ENCODE results near the gene DIS3L2. TPM values are rescaled to one million over a fixed set of nuclear protein-coding genes. Genes with fewer than 3 reads are reported as not detected.
A peak's percentile ranks its signal among the peaks of the same experiment; 100 is the strongest.

The DIS3L2 gene
- total RNA-seq, 2 donors from 2014 or later, result 39.5 to 42.4 TPM

DNA sequence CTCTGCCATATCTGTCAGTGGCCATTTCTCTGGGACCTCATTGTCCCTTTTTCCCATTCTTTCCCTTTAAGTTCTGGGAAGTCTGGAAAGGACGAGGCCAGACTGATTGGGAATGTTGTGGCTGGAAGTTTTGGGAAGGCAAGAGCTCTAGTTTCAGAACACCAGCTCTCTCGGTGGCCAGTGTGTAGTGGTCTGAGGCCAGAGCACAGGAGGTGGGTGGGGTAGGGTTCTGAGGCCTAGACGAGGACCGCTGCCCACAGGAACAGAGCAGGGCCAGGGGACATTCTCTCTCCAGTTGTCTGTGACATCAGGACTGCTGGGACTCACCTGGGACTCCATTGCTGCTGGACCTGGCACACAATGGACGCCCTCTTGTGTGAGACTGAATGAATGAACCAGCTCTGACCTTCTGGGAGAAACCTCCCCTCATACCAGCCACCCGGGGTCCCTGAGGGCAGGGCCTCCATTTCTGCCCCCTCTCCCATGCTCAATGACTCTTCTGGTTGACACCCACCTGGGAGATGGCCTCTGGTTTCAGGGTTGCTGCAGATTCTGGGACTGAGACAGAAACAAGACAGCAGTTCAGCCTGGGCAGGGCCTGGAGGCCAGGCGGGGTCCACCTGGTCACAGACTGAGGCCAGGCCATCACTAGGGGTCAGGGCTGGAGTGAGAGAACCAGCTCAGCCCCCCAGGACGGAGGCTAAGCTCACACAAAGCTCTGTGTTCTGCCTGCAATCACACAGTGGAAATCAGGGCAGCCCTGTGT, 26.9 kb upstream of the DIS3L2 start:
- Mint-ChIP-seq H3K27ac (peak overlapping the region; percentile 30), H3K4me3 (no peak overlapping the region), H3K27me3 (ENCODE audit: insufficient read depth) (peaks cover 22% of the 10 kb centered on the region), H3K36me3 (ENCODE audit: low read depth) (no peaks in the 10 kb centered on the region), H3K4me1 (no peaks in the 10 kb centered on the region), H3K9me3 (no peaks in the 10 kb centered on the region)
- Histone ChIP-seq H3K4me3 (ENCODE audit: low read length) (no peak overlapping the region), H3K36me3 (ENCODE audit: control insufficient read depth, insufficient read depth, low read length) (no peaks in the 10 kb centered on the region), H3K9me3 (ENCODE audit: control insufficient read depth, low read length) (no peaks in the 10 kb centered on the region), H3K4me1 (ENCODE audit: control insufficient read depth, insufficient read depth, low read length) (no peaks in the 10 kb centered on the region), H3K9ac (ENCODE audit: extremely low read depth, low read length, poor library complexity, severe bottlenecking) (no peak overlapping the region), H3K27me3 (ENCODE audit: control insufficient read depth, insufficient read depth, low read length, poor library complexity, severe bottlenecking) (peaks cover 12% of the 10 kb centered on the region), H3K27ac (ENCODE audit: low read depth, low read length) (no peak overlapping the region)
- DNase-seq, result no peak
- TF ChIP-seq, protein P1, sequence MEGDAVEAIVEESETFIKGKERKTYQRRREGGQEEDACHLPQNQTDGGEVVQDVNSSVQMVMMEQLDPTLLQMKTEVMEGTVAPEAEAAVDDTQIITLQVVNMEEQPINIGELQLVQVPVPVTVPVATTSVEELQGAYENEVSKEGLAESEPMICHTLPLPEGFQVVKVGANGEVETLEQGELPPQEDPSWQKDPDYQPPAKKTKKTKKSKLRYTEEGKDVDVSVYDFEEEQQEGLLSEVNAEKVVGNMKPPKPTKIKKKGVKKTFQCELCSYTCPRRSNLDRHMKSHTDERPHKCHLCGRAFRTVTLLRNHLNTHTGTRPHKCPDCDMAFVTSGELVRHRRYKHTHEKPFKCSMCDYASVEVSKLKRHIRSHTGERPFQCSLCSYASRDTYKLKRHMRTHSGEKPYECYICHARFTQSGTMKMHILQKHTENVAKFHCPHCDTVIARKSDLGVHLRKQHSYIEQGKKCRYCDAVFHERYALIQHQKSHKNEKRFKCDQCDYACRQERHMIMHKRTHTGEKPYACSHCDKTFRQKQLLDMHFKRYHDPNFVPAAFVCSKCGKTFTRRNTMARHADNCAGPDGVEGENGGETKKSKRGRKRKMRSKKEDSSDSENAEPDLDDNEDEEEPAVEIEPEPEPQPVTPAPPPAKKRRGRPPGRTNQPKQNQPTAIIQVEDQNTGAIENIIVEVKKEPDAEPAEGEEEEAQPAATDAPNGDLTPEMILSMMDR (conservative IDR thresholded peaks at IDR 0.05), result no peak
- 89 to 90% methylated on average over 4 to 8 of the region's 8 CpGs for WGBS, 2 experiments (ENCODE audit: insufficient coverage in 1 of 2, insufficient read length in 1 of 2)

DNA sequence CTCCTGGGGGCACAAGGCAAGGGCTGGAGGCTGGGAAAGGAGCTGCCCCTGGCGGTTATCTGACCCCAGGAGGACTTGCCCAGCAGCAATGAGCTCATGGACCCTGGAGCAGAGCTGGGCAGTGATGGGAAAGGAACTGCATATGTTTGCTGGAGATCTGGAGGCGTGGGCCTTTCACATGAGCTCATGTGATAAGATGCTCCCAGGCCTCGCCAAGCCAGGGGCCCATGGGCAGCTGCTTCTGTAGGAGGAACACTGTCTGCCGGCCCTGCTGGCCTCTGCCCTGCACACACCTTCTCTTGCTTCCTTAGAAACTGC, 26.3 kb upstream of the DIS3L2 start:
- WGBS, 2 experiments (ENCODE audit: insufficient coverage in 1 of 2, insufficient read length in 1 of 2), result 89 to 100% methylated on average over 2 to 4 of the region's 4 CpGs
- TF ChIP-seq, protein P1 (conservative IDR thresholded peaks at IDR 0.05), result no peak
- H3K4me1 ChIP-seq (ENCODE audit: control insufficient read depth, insufficient read depth, low read length), result no peaks in the 10 kb centered on the region
- no peak overlapping the region for H3K9ac ChIP-seq (ENCODE audit: extremely low read depth, low read length, poor library complexity, severe bottlenecking)
- H3K27ac Mint-ChIP-seq, result no peak overlapping the region
- no peaks in the 10 kb centered on the region for H3K4me1 Mint-ChIP-seq
- H3K9me3 Mint-ChIP-seq, result no peaks in the 10 kb centered on the region
- no peak for DNase-seq
- H3K4me3 ChIP-seq (ENCODE audit: low read length), result no peak overlapping the region
- no peak overlapping the region for H3K27ac ChIP-seq (ENCODE audit: low read depth, low read length)
- peaks cover 11% of the 10 kb centered on the region for H3K27me3 ChIP-seq (ENCODE audit: control insufficient read depth, insufficient read depth, low read length, poor library complexity, severe bottlenecking)
- H3K9me3 ChIP-seq (ENCODE audit: control insufficient read depth, low read length), result no peaks in the 10 kb centered on the region
- H3K4me3 Mint-ChIP-seq, result no peak overlapping the region
- no peaks in the 10 kb centered on the region for H3K36me3 ChIP-seq (ENCODE audit: control insufficient read depth, insufficient read depth, low read length)
- no peaks in the 10 kb centered on the region for H3K36me3 Mint-ChIP-seq (ENCODE audit: low read depth)
- H3K27me3 Mint-ChIP-seq (ENCODE audit: insufficient read depth), result peaks cover 20% of the 10 kb centered on the region

DNA sequence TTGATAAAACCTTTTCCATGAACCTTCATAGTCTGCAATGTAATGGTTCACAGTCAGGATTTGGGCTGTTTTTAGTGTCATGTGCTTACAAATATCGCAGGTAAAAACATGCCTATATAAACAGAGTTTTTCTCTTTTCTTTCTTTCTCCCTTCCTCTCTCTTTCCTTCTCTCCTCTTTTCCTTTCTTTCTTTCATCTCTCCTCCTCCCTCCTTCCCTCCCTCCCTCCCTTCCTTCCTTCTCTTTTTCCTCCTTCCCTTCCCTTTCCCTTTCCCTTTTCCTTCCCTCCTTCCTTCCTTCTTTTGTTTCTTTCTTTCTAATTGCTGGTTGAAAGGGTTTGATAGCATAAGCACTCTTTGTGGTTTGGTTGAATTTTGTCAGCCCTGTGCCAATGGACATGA, 25.7 kb upstream of the DIS3L2 start:
- Mint-ChIP-seq H3K9me3 (no peaks in the 10 kb centered on the region), H3K4me1 (no peaks in the 10 kb centered on the region), H3K27ac (no peak overlapping the region), H3K4me3 (no peak overlapping the region), H3K27me3 (ENCODE audit: insufficient read depth) (peaks cover 15% of the 10 kb centered on the region), H3K36me3 (ENCODE audit: low read depth) (no peaks in the 10 kb centered on the region)
- H3K4me1 ChIP-seq (ENCODE audit: control insufficient read depth, insufficient read depth, low read length), result no peaks in the 10 kb centered on the region
- H3K9ac ChIP-seq (ENCODE audit: extremely low read depth, low read length, poor library complexity, severe bottlenecking), result no peak overlapping the region
- 91 to 100% methylated on average over 1 of the region's 1 CpG for WGBS, 2 experiments (ENCODE audit: insufficient coverage in 1 of 2, insufficient read length in 1 of 2)
- TF ChIP-seq, protein P1 (conservative IDR thresholded peaks at IDR 0.05), result no peak
- no peaks in the 10 kb centered on the region for H3K9me3 ChIP-seq (ENCODE audit: control insufficient read depth, low read length)
- no peak overlapping the region for H3K4me3 ChIP-seq (ENCODE audit: low read length)
- H3K27ac ChIP-seq (ENCODE audit: low read depth, low read length), result no peak overlapping the region
- peaks cover 6% of the 10 kb centered on the region for H3K27me3 ChIP-seq (ENCODE audit: control insufficient read depth, insufficient read depth, low read length, poor library complexity, severe bottlenecking)
- no peak for DNase-seq
- H3K36me3 ChIP-seq (ENCODE audit: control insufficient read depth, insufficient read depth, low read length), result no peaks in the 10 kb centered on the region

Measured in endodermal cell (in vitro differentiated cells).